Stimulated activated CD4-positive, alpha-beta T cell treated with anti-CD3 and anti-CD28 coated beads, Interleukin-1b, Interleukin-23, amount 100 ng/mL, for 1 hour (primary cell): Measurements from ENCODE around the gene KLKB1.
"Not testable (repeated sequence)": the region's sequence is repeated elsewhere in the genome, so short reads cannot be mapped to it uniquely, and the experiment has no call there.

Experiments
- DNase-seq, 2 donors: peaks; one replicate each; pipeline ENCODE4 v3.0.0-alpha.2; 2020; ENCODE audit warnings: low read depth in 2 of 2

KLKB1 gene

DNA sequence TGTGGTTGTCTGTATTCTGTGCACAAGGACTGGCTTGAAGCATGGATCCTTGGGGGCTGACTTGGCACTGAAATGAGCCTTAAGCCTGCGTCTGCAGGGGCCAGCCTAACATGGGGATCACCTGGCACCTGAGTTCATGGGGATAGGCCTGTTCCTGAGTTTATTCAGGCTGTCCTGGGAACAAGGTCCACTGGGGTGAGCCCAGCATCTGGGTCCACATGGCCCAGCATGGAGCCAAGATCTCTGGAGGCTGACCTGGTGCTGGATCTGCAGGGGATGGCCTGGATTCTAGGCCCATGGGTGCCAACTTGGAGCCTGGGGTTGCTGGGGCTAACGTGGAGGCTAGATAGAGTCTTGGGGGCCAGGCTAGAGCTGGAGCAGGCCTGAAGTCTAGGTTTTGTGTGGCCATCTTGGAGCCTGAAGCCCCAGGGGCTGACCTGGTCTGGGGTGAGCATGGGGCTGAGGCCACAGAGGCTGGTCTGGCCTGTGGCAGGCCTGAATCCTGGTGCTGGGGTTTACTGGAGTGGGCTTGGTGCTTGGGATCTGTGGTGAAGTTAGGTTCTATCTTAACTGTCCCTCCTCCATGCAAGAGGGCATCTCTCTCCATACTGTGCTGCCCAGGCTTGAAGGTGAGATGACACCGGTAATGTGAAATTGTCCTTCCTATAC is 652 bp upstream of the KLKB1 start:
- DNase-seq, result no peak

DNA sequence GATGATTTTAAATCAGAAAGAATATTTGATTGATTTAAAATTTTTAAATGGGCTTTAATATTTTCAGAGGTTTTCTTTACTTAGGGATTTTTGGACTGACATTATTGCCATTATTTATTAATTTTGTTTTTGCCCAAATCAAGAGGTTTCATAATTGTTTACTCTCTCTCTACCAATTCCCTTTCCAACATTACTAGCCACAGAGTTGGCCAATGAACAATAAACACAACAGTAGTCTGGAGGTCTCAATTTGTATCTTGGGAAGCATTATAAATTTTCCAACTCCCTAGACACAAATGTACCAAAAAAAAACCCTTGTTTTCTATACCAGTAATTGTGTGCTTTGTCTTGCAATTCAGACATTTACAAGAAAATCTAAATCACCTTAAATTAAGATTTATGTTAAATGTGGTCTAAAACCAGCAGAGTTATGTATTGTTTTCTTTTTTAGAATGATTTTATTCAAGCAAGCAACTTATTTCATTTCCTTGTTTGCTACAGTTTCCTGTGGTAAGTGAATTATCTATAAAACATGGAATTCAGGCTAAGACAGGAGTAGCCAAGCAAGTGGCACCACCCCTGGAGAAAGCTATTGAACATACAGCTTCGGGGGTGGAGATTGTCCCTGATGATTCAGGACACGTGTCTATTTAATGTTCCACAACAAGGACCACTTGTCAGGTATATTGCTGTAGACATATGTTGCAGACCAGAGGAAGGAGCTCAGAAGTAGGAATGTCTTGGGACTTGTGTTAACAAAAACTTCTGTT is 622 bp downstream of the KLKB1 start:
- no peak for DNase-seq

DNA sequence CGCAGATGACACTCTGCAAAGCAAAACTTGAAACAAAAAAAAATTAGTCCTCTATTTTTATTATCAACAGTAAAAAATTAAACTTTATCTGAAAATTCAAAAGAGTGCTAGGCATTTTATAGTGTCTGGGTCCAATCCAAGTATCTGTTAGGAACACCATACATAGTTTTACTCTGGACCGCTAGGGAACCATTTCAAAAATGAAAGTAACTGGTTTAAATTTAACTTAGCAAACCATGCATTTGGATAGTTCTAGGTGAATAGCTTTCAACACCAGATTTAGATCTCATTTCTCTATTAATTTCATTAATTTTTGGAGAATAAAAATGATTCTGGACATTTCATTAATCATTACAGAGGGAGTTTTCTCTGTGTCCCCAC is 1.2 kb downstream of the KLKB1 start:
- no peak for DNase-seq

DNA sequence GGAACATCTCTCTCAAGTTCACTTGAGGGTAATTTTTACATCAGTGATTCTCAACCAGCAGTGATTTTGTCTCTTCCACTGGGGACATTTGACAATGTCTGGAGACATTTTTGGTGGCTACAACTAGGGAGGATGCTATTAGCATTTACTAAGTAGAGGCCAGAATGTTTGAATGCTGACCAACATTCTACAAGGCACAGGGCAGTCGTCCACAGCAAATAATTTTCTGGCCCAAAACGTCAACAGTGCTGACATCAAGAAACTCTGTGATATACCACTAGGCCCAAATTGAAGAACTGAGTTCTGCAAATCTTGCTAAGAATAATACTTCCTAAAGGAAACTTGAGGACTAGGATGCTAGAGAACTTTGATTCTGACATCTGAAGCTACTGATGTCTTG is 7.1 kb downstream of the KLKB1 start:
- DNase-seq, result no peak

DNA sequence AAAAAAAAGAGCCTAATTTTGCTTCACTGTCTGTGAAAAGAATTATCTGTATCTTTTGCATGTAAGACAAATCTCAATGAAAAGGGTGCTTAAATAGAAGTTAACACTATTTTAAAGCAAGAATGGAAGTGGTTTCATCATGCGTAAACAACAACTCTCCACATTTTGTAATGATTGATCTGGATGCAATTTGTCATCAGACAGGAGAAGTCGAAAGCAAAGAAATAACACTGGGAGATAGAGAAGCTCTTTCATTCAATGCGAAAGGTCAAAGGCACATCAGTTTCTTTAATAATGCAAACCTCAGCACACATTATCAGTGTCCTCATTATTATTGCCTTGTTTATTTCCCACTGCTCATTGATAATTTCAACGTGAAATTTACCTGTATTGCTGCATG is 8.8 kb downstream of the KLKB1 start:
- DNase-seq, result no peak

DNA sequence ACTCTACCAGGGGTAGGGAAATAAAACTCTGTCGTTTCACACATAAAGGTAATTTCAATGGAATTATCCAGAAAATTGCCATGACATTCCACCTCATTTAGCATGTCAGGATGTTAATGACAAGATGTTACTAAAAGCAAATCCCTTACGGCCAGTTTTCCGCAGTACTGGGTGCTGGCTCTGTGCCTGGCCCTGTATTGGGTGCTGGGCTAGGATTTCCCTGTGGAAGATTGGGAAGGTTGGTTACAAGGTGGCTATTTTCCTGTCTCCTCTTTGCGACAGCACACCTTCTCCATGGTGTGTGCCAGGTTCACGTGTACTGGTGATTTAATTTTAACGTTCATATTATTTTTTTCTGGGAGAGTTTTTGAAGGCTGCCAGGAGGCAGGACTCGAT is 13.1 kb downstream of the KLKB1 start:
- no peak for DNase-seq

DNA sequence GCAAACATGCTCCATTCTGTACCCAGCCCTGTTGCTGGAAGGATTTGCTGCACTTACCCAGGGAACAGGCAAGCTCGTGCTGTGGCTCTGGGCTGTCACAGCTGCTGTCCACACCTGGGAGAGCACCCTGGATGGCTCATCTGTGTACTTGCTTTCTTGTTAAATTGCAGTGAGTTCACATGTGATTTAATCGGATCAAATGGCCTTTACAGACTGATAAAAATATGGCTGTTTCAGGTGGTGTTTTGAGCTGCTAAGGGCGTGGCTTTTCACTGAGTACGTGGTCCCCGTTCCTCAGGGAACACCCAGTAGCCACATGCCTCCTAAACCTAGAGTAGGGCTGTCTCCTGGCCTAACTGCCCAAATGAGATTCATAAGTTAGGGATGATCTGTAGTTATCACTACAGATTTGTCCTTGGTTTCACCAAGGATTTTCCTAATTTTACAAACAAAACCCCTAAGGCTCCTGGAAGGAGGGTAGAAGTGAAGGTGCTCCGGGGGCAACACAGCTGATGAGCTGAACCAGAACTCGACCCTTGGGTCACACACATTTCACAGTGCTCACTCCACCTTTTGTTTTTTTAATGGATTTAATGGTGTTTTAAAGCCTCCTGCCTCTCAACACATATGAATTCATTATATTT is 13.7 kb downstream of the KLKB1 start:
- DNase-seq, result no peak

DNA sequence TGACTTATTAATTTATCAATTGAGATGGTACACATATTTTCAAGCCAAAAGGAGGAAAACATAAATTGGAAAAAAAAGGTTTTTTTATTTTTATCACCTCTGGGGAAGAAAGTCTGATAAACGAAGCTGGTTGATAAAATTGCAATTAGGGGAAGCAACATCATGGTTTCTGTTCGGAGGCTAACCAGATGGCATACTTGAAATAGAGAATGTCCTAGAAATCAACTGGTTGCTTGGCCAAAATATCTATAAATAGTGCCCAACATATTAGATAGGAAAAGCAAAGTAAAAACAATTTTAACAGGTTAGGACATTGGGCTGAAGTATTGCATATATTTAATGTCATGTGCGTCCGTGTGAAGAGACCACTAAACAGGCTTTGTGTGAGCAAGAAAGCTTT is 14.3 kb downstream of the KLKB1 start:
- DNase-seq, result no peak

DNA sequence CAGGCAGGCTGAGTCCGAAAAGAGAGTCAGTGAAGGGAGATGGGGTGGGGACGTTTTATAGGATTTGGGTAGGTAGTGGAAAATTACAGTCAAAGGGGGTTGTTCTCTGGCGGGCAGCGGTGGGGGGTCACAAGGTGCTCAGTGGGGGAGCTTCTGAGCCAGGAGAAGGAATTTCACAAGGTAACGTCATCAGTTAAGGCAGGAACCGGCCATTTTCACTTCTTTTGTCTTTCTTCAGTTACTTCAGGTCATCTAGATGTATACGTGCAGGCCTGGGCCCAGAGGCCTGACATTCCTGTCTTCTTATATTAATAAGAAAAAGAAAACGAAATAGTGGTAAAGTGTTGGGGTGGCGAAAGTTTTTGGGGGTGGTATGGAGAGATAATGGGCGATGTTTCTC is 14.7 kb downstream of the KLKB1 start:
- not testable (repeated sequence) for DNase-seq

DNA sequence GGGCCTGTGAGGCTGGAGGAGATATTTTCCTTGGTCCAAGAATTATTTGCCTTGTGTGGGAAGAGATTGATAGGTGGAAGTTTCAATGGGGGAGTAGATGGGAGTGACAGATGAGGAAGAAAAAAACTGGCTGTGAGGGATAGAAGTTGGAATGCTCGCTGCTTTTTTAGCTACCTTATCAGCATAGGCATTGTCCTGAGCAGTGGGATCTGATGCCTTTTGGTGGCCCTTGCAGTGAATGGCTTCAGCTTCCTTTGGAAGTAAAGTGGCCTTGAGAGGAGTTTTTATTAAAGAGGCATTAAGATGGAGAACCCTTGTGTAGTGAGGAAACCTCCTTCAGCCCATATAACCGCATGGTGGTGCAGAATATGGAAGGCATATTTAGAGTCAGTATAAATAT is 16.0 kb downstream of the KLKB1 start:
- DNase-seq, result no peak

DNA sequence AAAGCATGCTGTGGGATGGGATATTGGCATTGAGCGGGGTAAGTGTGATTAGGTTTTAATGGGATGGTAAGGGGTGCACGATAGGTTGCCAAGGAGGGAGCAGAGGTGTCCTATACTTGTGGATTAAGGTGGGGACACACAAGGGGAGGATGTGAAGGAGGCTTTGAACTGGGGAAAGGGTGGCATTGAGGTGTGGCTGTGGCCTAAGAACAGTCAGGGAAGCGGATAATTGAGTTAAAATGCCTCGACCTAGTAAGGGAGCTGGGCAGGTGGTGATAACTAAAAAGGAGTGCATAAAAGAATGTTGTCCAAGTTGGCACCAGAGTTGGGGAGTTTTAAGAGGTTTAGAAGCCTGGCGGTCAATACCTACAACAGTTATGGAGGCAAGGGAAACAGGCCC is 17.5 kb downstream of the KLKB1 start:
- no peak for DNase-seq

DNA sequence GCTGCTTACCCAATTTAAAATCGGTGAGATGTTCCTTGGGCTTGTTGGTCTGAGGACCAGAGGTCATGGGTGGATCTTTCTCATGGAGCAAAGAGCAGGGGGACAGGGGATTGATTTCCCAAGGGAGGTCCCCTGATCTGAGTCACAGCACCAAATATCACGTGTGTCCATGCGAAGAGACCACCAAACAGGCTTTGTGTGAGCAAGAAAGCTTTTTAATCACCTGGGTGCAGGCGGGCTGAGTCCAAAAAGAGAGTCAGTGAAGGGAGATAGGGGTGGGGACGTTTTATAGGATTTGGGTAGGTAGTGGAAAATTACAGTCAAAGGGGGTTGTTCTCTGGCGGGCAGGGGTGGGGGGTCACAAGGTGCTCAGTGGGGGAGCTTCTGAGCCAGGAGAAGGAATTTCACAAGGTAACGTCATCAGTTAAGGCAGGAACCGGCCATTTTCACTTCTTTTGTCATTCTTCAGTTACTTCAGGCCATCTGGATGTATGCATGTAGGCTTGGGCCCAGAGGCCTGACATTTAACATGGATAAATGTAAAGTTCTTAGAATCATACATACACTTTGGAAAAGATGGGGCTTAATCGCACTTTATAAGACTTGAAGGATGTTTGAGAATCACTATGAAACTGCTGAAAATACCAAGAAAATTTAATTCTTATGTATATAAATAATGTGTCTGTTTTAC is 19.9 kb downstream of the KLKB1 start:
- DNase-seq, result not testable (repeated sequence)

DNA sequence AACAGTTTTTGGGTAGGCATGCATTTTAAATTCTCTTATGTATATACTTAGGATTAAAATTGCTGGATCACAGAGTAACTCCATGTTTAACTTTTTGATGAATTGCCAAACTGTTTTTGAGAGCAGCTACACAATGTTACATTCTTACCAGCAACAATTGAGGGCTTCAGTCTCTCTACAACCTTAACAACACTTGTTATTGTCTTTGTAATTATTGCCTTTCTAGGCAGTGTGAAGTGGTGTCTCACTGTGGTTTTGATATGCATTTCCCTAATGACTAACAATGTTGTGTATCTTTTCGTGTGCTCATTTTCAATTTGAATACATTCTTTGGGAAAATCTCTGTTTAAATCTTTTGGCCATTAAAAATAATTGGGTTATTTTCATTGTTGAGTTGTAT is 21.3 kb downstream of the KLKB1 start:
- DNase-seq, result no peak

DNA sequence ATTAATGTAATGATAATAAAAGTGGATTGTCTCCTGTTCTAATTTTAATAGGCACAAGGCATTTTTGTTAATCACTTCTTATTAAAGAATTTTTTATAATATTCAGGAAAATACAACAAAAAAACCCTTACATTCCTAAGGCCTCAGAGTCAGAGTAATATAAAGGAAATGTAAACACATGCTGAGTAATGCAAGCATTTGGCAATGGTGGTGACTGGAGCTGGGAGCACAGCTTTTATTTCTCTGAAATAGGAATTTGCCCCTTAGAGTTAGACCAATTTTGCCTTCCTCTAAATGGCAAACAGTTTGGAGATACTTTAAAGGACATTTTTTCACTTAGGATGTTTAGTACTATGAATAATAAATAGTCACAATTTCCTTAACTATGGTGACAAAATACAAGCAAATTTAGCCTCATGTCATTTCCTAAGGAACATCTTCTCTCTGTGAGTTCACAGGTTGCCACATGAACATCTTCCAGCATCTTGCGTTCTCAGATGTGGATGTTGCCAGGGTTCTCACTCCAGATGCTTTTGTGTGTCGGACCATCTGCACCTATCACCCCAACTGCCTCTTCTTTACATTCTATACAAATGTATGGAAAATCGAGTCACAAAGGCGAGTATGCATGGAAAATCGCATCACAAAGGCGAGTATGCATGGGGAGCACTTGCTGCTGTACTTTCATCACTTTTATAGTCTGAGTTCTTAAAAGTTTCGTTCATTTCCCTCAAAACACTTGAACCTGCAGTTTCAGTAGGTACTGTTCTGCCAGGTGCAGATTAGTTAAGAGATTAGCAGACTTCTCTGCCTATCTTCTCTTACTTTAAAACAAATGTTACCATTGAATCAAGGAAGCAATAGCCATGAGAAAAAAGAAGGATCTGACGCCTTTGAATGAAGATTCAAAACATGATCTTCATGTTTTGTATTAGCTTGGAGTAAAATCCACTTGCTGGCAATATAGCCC is 22.8 kb downstream of the KLKB1 start:
- no peak for DNase-seq

DNA sequence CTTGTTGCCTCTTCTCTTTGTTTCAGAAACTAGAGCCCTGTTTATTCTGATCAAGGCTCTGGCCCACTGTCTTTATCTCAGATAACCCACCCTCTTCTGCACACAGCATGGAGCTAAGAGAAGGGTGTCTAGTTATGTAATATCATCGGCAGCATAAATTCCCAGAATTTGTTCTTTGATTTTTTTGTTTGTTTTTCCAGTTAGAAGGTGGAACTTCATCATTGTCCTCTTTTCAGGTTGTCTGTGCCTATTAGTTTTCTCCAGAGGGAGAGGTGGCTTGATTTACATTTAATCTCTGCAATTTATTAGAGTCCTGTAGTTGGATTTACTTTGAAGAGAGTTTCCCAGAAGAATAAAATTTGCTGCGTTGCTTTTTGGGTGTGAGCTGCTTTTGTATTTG is 23.5 kb downstream of the KLKB1 start:
- no peak for DNase-seq

DNA sequence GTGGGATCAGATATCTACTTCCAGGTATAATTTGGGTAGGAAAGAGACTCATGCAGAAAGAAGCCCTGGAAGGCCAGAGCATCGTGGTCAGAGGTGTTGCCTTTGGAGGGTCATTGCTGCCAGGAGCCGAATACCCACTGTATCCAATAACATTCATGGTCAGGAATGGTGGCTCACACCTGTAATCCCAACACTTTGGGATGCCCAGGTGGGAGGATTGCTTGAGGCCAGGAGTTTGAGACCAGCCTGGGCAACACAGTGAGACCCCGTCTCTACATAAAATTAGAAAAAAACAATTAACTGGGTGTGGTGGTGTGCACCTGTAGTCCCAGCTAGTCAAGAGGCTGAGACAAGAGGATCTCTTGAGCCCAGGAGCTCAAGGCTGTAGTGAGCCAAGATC is 27.8 kb downstream of the KLKB1 start:
- DNase-seq, result no peak

DNA sequence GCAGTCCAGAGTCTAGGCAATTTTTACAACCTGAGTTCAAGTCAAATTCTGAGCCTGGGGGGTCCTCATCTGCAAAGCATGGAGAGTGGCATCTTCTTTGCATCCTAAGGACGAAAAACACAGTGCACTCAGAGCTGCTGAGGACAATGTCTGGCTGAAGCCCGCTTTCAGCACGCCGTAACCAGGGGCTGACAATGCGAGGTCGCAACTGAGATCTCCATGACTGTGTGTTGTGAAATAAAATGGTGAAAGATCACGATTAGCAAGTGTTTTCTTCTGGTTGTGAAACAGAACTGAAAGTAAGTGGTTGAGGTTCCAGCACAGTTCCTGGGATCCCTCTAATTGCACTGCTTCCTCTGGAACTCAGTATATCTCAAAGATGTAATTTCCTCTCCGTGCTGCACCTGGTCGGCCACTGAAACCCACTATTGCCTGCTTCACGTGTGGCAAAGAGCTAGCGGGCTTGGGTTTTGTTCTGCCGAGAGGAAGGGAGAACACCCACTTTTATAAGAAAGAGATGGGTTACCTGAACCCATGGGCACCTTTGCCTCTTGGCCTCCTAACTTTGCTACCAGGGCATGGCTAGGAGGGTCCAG is 31.0 kb downstream of the KLKB1 start:
- DNase-seq, result no peak

DNA sequence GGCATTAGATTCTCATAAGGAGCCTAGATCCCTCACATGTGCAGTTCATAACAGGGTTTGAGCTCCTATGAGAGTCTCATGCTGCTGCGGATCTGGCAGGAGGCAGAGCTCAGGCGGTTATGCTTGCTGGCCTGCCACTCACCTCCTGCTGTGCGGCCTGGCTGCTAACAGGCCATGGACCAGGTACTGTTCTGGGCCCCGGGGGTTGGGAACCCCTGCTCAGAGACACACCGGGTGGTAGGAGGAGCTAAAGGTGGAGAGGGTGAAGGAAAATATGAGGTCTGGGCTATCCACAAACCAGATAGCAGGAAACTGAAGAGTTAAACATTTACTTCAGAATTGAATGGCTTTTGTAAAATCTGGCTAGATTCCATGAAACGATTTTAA is 32.8 kb downstream of the KLKB1 start:
- DNase-seq, result no peak

DNA sequence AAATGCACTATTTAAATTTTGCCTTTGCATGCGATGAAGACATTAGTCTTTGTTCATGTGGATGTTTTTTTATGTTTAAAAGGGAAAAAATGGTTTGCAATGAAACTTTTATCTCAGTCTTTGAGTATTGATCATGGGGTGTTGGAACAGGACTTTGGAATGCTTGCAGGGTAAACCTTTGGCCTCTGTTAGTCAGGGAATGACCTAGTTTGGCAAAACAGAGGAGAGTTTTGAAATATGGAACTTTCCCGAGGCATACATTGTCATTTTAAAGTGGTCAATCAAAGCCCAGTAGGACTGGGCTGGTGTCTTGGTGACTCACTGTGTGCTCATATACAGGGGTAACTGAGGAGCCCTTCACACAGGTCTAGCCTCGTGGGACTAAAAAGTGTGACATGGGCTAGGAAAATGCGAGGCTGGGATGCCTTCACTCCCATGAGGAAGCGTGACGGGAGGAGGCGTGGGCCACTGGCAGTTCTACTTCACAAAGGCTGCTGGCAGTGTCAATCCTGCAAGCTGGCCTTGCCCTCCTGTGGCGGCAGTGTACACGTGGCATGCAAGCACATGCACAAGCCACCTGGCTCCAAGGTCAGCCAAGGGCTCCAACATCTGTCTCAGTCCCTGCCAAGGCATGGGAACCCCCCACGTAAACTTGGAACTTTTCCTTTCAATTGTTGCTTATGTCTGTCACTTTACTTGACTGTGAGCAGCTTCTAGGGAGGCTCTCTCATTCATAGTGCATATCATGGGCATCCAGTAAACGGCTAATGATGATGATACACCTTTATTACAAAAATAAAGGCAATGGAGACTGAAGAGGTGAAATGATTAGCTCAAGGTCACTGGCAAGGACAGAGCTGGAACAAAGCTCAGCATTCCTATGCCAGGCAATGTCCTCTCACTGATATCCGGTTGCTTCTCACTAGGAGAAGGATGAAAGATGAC is 33.5 kb downstream of the KLKB1 start:
- no peak for DNase-seq

DNA sequence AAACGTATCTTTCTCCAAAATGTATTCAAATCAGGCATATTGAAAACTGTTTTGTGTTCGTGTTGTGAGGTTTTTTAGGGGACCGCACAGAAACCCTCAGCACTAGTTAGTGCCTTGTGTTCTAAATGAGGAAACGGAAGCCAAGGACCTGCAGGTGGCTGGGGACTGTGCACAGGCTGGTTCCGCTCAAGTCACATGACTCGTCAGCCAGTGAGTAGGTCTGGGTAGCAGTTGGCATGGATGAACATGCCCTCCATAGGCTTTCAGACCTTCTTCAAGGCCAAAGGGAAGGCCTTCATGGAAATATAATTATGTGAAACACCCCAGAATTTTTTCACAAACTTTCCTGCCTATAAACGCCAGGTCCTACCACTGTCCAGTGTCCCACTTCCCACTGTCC is 37.4 kb downstream of the KLKB1 start:
- no peak for DNase-seq
